Umbilical cord (tissue), 2 donors: ENCODE data around the gene MAN1A1. TPM values are rescaled to one million over a fixed set of nuclear protein-coding genes. Genes with fewer than 3 reads are reported as not detected.

Experiments
- DNase-seq: peaks from one replicate; pipeline ENCODE4 v3.0.0-alpha.2; 2015; ENCODE audit warnings: low spot score
- total RNA-seq: library from RNA; depleted of rRNA; stranded (reverse); fragments of >200 nt; gene quantifications from one replicate; pipeline ENCODE4 v1.2.3, GENCODE V29; 2014; ENCODE audit warnings: low replicate concordance; ENCODE audit not compliant: insufficient read depth

The MAN1A1 gene
- total RNA-seq, 1 donor from 2014 or later, result 258 TPM

DNA sequence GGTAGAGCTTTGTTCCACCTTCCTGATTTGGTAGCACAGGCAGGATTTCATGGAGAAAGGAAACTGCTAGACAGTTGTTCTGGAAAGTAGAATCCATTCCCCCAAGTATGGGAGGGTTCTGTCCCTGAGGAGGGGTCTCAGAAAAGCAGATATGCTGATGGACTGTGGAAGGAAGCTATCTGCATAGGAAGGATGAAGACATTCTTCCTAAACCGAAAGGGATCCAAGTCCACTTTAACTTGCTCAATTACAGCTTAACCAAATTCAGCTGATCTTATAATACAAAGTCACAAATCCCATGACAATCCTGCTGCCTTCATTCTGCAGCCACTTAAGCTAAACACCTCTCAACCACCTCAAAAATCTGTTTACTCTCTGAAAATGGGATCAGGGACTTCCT lies 2.6 kb downstream of the MAN1A1 start:
- no peak for DNase-seq

DNA sequence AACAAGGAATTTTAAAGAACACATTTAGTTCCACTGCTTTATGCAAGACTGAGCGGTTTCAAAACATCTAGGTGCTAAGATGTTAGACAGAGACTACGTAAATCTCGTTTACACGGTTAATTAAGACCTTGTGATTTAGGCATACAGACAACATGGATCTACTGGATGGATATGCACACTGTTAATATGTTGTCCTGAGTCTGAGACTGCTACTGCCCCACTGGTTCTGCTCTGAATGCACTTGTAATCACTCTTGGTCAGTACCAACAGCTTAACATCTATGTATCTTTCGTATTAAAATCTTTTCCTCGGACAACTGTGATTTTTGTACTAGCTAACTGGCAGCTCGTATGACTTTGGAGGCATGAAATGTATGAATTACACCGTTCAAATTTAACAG lies 3.1 kb downstream of the MAN1A1 start:
- no peak for DNase-seq

- no peak for DNase-seq
Observed at GRCh38 chr6:119345114-119345513, 4.4 kb downstream of the MAN1A1 start.

GRCh38 chr6:119344306-119344705 lies 5.3 kb downstream of the MAN1A1 start:
- DNase-seq, result no peak

GRCh38 chr6:119343573-119344146 lies 5.9 kb downstream of the MAN1A1 start:
- no peak for DNase-seq

DNA sequence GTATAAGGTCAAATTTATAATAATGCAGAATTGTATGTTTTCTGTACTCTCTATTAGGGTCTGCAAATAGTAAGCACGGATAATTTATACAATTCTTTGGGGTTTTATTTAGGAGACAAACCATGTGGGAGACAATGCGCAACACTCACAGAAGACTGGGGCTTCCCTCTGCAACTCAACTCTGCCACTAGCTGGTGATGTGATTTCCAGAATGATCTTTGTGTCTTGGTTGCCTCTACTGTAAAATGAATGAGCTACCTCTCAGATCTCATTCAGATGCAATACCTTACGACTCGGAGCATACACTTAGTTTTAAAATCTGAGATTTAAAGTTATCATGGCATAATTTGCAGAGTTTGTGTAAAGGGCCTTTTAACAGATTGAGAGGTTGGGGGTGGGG lies 6.4 kb downstream of the MAN1A1 start:
- DNase-seq, result no peak

DNA sequence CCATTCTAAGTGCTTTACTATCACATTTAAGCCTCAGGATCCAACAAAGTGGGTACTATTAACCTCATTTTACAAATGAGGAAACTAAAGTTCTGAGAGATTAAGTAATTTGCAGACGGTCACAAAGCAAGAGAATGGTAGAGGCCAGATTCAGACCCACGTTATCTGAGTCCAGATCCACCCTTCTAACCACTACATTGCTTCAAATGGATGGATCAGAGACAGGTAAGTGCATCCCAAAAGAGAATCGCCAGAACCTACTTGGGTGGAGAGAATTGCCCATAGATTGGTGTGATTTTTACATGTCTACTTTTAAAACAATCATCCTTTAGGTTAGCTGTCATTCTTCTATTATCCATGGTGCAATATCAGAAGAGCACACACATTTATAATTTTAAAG lies 7.1 kb downstream of the MAN1A1 start:
- DNase-seq, result no peak

DNA sequence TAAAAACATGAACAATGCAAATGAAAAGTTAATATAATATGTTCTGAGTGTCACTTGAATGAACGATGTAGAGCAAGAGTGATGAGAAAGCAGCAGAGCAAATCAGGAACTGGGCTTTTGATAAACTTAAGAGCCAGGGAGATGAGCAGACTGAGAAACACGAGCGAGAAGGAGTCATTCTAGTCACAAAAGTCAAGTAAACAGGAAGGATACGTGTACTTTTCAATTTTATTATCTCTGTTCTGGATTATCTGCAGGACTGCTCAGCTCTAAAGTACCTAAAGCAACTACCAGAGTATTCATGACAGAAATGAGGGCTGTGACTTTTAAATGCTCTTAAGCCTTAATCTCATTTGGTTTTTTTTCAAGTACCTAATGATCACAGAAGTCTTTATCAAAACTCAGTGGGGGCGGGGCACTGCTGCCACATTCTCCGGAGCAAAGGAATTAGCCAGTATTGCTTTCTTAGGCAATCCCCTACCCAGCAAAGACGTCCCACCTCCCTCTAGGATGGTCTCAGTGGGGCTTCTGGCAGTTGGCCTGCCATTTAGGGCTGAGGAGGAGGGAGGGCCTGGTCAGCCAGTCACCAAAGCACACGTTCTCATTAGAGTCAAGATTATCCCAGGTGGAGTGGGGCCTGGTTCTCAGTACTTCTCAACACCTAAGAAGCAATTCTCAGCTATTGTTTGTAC lies 8.6 kb downstream of the MAN1A1 start:
- no peak for DNase-seq

DNA sequence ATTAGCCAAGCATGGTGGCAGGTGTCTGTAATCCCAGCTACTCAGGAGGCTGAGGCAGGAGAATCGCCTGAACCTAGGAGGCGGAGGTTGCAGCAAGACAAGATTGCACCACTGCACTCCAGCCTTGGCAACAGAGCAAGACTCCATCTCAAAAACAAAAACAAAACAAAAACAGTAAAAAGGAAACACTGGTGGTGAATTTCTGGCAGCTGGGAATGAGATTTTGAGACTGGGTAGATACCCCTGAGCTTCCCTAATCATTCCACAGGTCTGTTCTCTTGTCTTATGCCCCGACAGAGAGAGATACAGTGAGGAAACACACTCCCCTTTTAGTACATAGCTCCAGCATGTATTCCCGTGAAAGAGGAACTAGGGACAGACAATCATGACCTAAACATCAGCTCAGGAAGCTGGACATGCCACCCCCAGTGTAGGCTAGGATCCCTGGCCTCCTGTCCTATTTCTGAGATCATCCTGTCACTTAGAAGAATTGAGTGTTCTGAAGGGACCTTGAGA lies 9.6 kb downstream of the MAN1A1 start:
- no peak for DNase-seq

DNA sequence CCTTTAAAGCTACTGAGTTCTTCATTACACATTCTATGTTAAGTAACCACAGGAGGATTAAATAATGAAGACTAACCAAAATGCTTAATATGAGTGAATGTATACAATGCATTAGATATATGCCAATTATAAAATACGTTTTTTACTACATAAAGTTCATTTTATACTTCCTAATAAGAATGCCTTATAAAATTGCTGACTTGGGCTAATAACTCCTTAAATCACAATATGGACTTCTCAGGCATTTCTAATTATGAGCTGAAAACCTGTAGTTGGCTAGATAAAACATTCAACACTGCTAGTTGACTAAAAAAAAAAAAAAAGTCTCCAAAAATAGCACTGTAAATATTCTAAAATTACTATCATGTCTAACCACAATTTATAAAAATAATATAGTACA lies 11.8 kb downstream of the MAN1A1 start:
- DNase-seq, result no peak

DNA sequence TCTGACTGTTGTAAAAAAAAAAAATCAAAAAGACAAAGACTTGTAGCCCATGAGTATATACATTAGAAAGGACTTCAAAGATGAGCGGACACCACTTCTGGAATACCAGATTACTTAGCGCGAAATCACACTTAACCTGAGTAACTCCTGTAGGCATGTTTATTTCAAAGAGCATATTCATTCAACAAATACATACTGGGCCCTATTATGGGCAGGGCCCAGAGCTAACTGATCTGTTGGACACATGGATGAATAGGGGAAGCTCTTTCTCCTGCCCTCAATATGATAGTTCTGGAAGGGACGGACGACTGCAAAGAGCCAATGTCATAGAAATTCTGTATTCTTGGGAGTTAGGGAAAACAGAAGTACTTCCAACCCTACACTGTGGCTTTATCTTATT lies 12.3 kb downstream of the MAN1A1 start:
- DNase-seq, result no peak

DNA sequence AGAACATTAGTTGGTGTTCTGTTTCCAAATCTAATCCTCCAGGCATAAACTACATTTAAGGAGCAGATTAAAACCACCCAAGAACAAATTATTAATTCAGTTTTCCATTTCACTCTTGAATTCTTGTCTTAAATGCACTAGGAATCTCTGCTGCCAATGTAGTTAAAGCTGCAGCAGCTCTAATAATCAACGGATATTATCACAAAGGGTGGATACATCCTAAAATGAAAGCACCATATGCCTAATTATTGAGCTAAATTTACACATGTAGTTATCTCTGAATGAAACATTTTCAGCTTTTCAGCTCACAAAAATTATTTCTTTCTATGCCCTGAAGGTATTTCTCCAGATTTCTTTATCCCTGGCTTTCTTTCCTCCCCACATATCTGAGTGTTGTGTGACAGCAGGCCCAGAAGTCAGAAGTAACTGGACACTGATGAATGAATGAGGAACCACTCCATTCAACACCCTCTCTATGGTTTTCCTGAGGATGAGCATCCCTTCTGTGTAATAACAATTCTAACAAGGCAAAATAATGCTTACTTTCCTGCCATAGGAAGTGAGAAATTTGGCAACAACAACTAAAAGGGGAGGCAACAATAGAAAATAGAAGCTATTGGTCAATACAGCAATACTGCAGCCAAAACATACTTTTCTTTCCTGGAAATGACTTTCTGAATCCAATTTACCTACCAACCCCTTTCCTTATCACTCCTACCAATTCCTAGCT lies 14.9 kb downstream of the MAN1A1 start:
- DNase-seq, result no peak

DNA sequence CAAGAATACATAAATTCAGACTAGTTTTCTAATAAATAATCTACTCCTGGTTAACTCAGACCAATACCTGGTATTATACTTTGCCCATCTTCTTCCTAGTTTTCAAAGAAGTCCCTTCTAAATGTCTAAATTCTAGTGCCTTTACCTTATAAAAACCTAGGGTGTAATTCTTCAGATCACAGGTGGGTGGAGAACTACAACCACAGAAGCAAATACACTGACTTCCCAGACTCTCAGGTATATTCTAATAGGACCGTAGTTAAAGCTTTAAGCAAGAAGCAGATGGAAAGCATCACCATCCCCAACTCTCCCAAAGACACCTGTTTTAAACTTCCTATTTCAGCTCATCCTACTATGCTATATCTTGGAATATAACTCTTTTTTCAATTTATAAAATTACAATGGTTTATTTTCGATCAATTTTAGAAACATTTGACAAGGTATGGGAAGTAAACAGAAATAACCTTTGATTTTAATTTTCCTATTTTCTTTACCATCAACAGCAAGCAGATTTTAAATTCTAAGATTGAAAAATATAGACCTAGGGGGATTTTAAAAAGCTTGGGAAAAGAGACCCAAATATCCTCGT lies 15.8 kb downstream of the MAN1A1 start:
- no peak for DNase-seq

- no peak for DNase-seq
Observed at GRCh38 chr6:119333063-119333609, 16.4 kb downstream of the MAN1A1 start.

- DNase-seq, result no peak
Observed at GRCh38 chr6:119331663-119332286, 17.8 kb downstream of the MAN1A1 start.

DNA sequence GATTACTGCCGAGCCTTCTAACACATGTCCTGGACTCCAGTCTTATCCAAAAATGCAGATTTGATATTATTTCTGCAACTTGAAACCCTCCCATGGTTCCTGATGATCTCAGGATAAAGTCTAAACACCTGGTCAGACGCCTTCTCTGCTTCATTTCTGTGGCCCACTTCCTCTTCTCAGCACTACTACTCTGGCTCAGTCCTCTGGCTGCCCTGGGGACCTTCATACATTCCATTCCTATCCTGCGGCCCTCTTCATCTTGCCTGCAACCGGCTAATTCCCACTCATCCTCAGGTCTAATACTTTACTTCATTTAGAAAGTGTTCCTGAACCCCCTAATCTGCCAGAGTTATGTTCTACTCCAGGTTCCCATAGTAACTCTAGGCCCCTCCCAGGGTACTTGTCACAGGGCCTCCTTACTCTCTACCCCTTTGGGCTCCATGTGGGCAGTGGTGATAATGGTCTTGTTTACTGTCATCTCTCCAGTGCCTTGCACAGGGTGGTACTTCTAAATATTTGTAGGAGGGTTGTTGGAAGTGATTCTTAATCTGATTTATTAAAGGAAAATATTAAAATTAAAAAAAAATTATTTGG lies 18.9 kb downstream of the MAN1A1 start:
- DNase-seq, result no peak

DNA sequence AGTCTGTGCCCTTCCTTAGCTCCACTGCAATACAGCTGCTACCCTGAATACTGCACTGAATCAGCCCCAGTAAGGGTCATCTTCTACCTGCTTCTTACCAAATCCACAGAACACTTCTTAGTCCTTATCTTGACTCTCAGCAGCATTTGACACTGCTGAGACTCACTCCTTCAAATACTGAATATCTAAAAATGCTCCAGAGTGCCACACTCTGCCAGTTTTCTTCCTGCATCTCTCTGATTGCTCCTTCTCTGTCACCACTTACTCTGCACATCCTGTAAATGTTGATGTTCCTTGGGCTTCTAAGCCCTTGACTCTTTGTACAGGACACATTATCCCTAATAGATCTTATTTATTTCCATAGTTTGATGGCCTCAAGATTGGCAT lies 19.8 kb downstream of the MAN1A1 start:
- DNase-seq, result no peak

- no peak for DNase-seq
Observed at GRCh38 chr6:119328892-119329793, 20.4 kb downstream of the MAN1A1 start.

GRCh38 chr6:119328254-119328653 lies 21.3 kb downstream of the MAN1A1 start:
- no peak for DNase-seq

DNA sequence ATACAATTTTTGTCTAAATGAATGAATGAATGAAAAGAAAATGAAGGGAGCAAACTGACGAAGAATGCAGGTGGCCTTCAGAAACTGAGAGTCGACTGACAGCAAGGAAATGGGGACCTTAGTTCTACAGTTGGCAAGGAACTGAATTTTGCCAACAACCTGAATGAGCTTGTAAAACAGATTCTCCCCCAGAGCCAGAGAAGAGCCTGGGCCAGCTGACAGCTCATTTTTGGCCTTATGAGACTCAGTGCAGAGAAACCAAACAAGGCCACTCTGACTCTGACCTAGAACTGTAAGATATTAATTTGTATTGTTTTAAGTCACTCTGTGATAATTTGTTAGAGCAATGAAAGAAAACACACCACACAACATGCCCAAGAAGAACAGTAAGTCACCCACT lies 21.8 kb downstream of the MAN1A1 start:
- DNase-seq, result no peak
